ENCODE data around the gene CPA5.

Gene CPA5

DNA sequence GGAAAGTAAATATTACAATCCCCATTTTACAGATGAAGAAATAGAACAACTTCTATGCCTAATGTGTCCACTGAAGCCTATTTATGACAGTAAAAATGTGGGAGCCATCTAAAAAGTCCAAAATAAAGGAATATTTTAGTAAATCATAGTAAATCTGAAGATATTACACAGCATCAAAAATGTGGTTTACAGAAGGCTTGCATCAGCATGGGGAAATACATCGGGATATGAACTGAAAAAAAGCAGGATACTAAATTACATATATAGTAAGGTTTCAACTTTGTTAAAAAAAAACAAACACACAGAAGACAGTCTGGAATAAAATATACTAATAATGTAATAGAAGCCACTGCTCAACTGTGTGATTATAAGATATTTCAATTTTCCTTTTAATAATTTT is 56.5 kb downstream of the CPA5 start:
- DNase-seq, result no peak

DNA sequence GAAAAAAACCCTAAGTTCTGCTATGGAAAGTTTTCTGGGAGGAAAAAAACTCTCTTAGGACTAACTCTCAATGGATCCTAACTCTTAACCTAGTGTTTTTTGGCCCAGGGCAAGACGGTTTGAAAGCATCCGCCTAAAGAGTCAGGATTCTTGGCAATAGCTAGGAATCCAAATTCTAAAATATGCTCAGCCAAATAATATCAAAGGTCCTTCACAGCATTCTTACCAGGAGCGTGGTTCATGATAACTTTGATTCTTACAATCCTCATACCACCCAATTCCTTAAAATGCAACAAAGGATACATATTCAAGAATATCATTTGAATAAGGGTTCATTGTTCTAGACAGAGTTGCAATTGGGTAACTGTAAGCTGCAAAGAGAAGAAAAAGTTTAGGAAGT is 57.0 kb downstream of the CPA5 start:
- no peak for DNase-seq

DNA sequence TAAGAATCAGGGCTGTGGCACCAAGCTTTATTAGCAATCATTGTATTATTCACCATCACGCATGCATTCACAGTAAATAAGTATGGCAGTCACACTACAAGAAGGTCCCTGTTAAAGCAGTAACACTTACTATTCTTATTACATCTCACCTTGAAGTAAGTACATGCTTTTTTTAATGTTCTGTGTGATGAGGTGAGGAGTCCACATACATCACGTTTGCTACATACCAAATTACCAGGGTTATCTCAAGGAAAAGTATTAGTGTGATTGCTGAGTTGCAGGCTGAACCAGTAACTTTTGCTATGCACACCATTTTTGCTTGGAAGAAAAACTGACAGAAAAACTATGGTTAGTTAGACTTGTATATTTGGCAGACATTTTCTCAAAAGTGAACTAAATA is 60.4 kb downstream of the CPA5 start:
- no peak for DNase-seq

DNA sequence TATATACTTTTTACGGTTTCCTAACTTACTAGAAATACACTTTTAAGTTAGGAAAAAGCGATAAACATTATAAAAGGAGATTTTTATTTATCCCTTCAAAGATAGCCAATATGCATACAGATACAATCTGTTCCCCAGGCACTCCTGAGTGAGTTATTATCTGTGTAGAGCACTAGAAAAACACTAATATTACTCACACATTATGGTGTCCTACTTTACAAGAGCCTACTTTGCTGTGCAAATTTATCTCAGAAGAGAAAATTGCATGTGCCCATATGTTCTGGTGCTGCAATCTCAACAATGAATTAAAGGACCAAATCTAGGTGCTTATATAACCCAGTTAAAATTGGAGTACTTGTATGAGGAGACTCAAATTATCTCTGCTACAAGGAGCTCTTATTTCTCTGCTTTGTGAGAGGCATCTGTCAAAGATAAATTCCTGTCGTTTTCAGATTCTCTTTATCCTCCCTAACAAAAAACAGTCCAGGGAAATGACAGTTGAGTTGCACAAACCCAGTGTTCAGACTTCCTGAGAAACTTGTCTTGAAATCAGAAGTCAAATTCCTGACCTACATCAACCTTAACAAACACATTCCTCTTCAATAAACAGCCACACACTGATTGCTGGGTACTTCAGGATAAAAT is 64.6 kb downstream of the CPA5 start:
- no peak for DNase-seq

DNA sequence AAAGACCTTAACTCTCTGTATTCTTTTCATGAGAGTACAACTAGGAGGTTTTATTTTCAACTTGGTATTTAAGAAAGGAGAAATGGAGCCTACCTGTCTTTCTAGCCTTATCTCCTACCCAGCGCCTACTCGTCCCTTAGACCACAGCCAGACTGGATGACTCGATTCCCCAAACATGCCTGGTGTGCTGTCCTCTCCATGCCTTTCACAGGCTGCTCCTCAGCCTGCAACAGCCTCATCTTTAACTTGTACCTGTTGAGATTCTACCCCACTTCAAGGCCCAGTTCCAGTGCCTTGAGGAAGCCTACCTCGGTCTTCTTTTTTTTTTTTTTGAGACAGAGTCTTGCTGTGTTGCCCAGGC is 65.1 kb downstream of the CPA5 start:
- DNase-seq, result no peak

DNA sequence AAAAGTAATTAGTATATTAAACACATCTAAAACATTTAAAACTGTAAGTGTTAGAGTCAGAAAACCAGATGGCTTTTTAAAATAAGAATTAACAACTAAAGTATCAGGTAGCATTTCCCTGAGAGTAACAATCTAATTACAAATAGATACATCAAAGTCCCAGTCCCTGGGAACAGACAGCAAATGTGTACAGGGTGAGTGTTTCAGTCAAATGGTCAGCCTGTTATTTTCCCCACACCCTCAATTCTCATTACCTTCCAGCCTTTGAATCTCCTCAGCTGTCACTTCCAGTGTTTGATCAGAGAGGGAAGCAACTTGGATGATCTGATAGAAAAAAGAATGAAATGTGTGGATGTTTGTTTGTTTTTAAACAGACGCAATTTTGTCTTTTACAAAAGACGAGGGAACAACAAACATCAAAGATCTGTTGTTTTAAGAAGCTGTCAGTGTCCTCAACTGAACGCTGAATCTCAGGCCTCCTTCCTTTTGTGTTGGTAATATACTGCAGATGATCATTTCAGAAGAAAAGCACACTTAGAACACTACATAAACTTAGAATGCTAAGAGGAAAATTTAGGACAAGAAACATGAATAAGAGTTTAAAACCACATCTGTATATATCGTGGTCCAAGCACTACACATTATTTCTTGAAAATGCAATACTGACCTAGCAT is 66.4 kb downstream of the CPA5 start:
- no peak for DNase-seq

DNA sequence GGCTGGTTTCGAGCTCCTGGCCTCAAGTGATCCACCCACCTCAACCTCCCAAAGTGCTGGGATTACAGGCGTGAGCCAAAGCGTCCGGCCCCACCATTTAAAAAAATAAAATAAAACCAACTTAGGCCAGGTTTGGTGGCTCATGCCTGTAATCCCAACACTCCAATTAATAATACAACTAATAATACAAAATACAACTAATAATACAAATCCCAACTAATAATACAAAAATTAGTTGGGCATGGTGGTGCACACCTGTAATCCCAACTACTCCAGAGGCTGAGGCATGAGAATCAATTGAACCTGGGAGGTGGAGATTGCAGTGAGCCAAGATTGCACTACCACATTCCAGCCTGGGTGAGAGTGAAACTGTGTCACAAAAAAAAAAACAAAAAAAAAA is 68.6 kb downstream of the CPA5 start:
- DNase-seq, result no peak

DNA sequence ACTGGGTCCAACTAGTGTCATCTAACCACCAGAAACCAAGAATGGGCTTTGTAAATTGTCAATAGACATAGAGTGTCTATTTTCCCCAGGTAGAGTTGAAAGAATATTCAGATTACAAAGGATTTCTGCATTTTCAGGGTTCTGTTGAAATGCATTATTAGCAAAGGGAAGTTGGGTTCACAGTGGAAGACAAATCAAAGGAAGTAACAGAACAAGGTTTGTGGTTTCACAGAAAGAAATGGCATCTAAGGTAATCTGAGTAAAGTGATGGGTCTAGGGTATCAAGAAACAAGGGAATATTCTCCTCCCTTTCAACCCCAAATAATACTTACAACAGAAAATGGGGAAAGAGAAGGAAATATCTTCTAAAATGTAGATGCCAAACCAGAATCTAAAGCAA is 70.4 kb downstream of the CPA5 start:
- DNase-seq, result no peak

DNA sequence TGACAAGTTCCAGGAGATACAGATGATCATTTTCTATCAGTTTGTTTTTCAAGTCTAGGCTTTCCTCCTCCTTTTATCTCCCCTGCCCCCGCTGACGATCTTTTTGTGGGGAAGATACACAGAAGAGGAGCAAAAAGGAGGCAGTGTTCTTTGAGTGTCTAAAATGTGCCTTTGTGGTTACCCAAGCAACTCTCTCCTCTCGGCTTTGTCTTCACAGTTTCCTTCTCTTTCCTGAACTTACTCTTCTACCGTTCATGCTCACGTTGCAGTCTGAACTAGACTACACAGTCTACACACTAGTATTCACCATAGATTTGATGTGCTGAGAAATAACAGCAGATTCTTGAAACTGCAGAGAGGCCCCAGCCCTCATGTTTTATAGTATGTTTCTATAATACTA is 72.6 kb downstream of the CPA5 start:
- no peak for DNase-seq

DNA sequence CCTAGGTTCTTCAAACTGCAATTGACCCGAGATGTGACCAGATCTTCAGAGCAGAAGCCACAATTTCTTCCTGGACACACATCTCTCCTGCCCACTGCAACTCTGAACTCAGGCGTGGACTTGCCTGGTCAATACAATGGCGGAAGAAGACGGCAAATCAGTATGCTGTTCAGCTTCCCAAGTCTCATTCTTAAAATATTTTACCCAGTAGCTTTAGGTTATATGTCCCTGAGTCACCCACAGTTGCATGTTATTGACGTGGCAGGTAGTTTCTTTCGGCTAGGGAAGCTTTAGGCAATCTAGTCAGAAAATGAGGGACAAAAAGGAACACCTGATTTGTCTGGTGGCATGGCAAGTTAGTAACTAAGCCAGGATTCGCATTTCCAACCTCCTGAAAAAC is 73.7 kb downstream of the CPA5 start:
- no peak for DNase-seq

Measured in activated T-cell treated with anti-CD3 and anti-CD28 coated beads for 4 hours (primary cell).